Trophoblast cell (in vitro differentiated cells and primary cell): ENCODE measurements around the gene PDE4C.
A peak's percentile ranks its signal among the peaks of the same experiment; 100 is the strongest.

ENCODE experiments used
- DNase-seq, 2 donors: peaks; one replicate each; pipeline ENCODE4 v3.0.0-alpha.2; 2016
- H2AFZ ChIP-seq: 2 replicates; pipeline ENCODE4 v1.6.1; 2013; ENCODE audit warnings: low read length, moderate library complexity, mild to moderate bottlenecking; ENCODE audit not compliant: insufficient read depth, poor library complexity
- H2AK5ac ChIP-seq: 2 replicates; pipeline ENCODE4 v1.6.1; 2013; ENCODE audit warnings: mild to moderate bottlenecking, low read length
- H2BK120ac ChIP-seq: 2 replicates; pipeline ENCODE4 v1.6.1; 2013; ENCODE audit warnings: low read length, mild to moderate bottlenecking, moderate library complexity; ENCODE audit not compliant: insufficient read depth, poor library complexity
- H2BK12ac ChIP-seq: 2 replicates; pipeline ENCODE4 v1.6.1; 2013; ENCODE audit warnings: mild to moderate bottlenecking, low read length, moderate library complexity
- H2BK5ac ChIP-seq: 2 replicates; pipeline ENCODE4 v1.6.1; 2013; ENCODE audit warnings: low read length, low read depth, moderate library complexity, mild to moderate bottlenecking; ENCODE audit not compliant: poor library complexity
- H3K14ac ChIP-seq: 2 replicates; pipeline ENCODE4 v1.6.1; 2013; ENCODE audit warnings: mild to moderate bottlenecking, low read length
- H3K18ac ChIP-seq: 2 replicates; pipeline ENCODE4 v1.6.1; 2013; ENCODE audit warnings: mild to moderate bottlenecking, low read length
- H3K23ac ChIP-seq: 2 replicates; pipeline ENCODE4 v1.6.1; 2013; ENCODE audit warnings: low read length
- H3K27ac ChIP-seq: 2 replicates; pipeline ENCODE4 v1.5.1; 2013; ENCODE audit warnings: low read depth, mild to moderate bottlenecking, inconsistent platforms, low read length, moderate library complexity
- H3K27me3 ChIP-seq: 2 replicates; pipeline ENCODE4 v1.6.1; 2013; ENCODE audit warnings: inconsistent platforms, mild to moderate bottlenecking, low read length, moderate library complexity; ENCODE audit not compliant: insufficient read depth
- H3K36me3 ChIP-seq, 2 experiments: 1 replicate in 1 of 2; 2 replicates in 1 of 2; pipeline ENCODE4 v1.6.1; 2013; ENCODE audit warnings: low read length in 2 of 2, mild to moderate bottlenecking in 2 of 2, moderate library complexity in 1 of 2; ENCODE audit not compliant: insufficient read depth in 2 of 2, control insufficient read depth in 1 of 2
- H3K4ac ChIP-seq: 2 replicates; pipeline ENCODE4 v1.6.1; 2013; ENCODE audit warnings: low read depth, mild to moderate bottlenecking, low read length, moderate library complexity
- H3K4me1 ChIP-seq, 2 experiments: 1 replicate in 1 of 2; 2 replicates in 1 of 2; pipeline ENCODE4 v1.6.1; 2013; ENCODE audit warnings: low read length in 2 of 2, mild to moderate bottlenecking in 2 of 2, moderate library complexity in 1 of 2; ENCODE audit not compliant: insufficient read depth in 2 of 2, control insufficient read depth in 1 of 2
- H3K4me2 ChIP-seq: 2 replicates; pipeline ENCODE4 v1.6.1; 2013; ENCODE audit warnings: inconsistent platforms, mild to moderate bottlenecking, low read length, moderate library complexity
- H3K4me3 ChIP-seq: 2 replicates; pipeline ENCODE4 v1.5.1; 2013; ENCODE audit warnings: mild to moderate bottlenecking, low read depth, low read length, inconsistent platforms
- H3K79me1 ChIP-seq: one replicate; pipeline ENCODE4 v1.6.1; 2013; ENCODE audit warnings: low read length
- H3K79me2 ChIP-seq: 2 replicates; pipeline ENCODE4 v1.6.1; 2013; ENCODE audit warnings: low read length, mild to moderate bottlenecking; ENCODE audit not compliant: control insufficient read depth, insufficient read depth, poor library complexity
- H3K9ac ChIP-seq: 2 replicates; pipeline ENCODE4 v1.6.1; 2013; ENCODE audit warnings: mild to moderate bottlenecking, low read length
- H3K9me3 ChIP-seq: 2 replicates; pipeline ENCODE4 v1.6.1; 2013; ENCODE audit warnings: low read depth, mild to moderate bottlenecking, control low read depth, inconsistent platforms, low read length; ENCODE audit not compliant: insufficient read depth
- H4K12ac ChIP-seq: 2 replicates; pipeline ENCODE4 v1.6.1; 2013; ENCODE audit warnings: low read depth, mild to moderate bottlenecking, low read length, moderate library complexity
- H4K8ac ChIP-seq: 2 replicates; pipeline ENCODE4 v1.6.1; 2013; ENCODE audit warnings: low read depth, mild to moderate bottlenecking, low read length, moderate library complexity
- H4K91ac ChIP-seq: one replicate; pipeline ENCODE4 v1.6.1; 2013; ENCODE audit warnings: low read depth, mild to moderate bottlenecking, low read length, moderate library complexity
- WGBS: extraction: QIAGEN DNeasy Blood & Tissue Kit; methylation state at CpG from one replicate; pipeline ENCODE4 v1.1.7; 2013; ENCODE audit warnings: missing lambda C conversion rate; ENCODE audit not compliant: insufficient read length, insufficient coverage; ENCODE audit errors: extremely low coverage; 5-methylcytosine and 5-hydroxymethylcytosine counted together

The PDE4C gene

GRCh38 chr19:18257503-18258470, 31.5 kb upstream of the PDE4C start:
- H3K4me1 ChIP-seq, result peaks cover 0 to 1% of the 10 kb centered on the region in 2 experiments
- no peaks in the 10 kb centered on the region for H3K27me3 ChIP-seq
- H3K36me3 ChIP-seq, result no peaks in the 10 kb centered on the region
- H3K9ac ChIP-seq, result no peak overlapping the region
- H3K4ac ChIP-seq, result no peak overlapping the region
- peak in 1 of 2 donors; percentile 5 for DNase-seq
- no peaks in the 10 kb centered on the region for H3K79me1 ChIP-seq
- no peak overlapping the region for H3K4me2 ChIP-seq
- H3K79me2 ChIP-seq, result no peaks in the 10 kb centered on the region
- no peak overlapping the region for H2AK5ac ChIP-seq
- H2AFZ ChIP-seq, result no peak overlapping the region
- H3K23ac ChIP-seq, result no peak overlapping the region
- no peak overlapping the region for H4K91ac ChIP-seq
- H2BK5ac ChIP-seq, result no peak overlapping the region
- H3K18ac ChIP-seq, result no peak overlapping the region
- H2BK120ac ChIP-seq, result no peak overlapping the region
- no peak overlapping the region for H2BK12ac ChIP-seq
- H3K27ac ChIP-seq, result no peak overlapping the region
- no CpG with 5 or more reads among the region's 55 CpGs for WGBS
- H3K4me3 ChIP-seq, result no peak overlapping the region
- no peak overlapping the region for H4K8ac ChIP-seq
- H4K12ac ChIP-seq, result no peak overlapping the region
- H3K14ac ChIP-seq, result no peak overlapping the region
- H3K9me3 ChIP-seq, result peaks cover 5% of the 10 kb centered on the region

- no peaks in the 10 kb centered on the region for H3K79me2 ChIP-seq
- no peak overlapping the region for H3K14ac ChIP-seq
- no peaks in the 10 kb centered on the region for H3K79me1 ChIP-seq
- no peak overlapping the region for H3K4me2 ChIP-seq
- H3K4me1 ChIP-seq, result peaks cover 0 to 1% of the 10 kb centered on the region in 2 experiments
- H2BK12ac ChIP-seq, result no peak overlapping the region
- H3K18ac ChIP-seq, result no peak overlapping the region
- no peak overlapping the region for H2BK120ac ChIP-seq
- H2AFZ ChIP-seq, result no peak overlapping the region
- no peaks in the 10 kb centered on the region for H3K36me3 ChIP-seq
- no peak overlapping the region for H2BK5ac ChIP-seq
- no peak overlapping the region for H2AK5ac ChIP-seq
- H3K27me3 ChIP-seq, result no peaks in the 10 kb centered on the region
- H4K12ac ChIP-seq, result no peak overlapping the region
- no peak overlapping the region for H3K23ac ChIP-seq
- no CpG with 5 or more reads among the region's 24 CpGs for WGBS
- DNase-seq, result peak; percentile 96 to 98
- H3K27ac ChIP-seq, result no peak overlapping the region
- no peak overlapping the region for H4K8ac ChIP-seq
- no peak overlapping the region for H3K4me3 ChIP-seq
- no peak overlapping the region for H4K91ac ChIP-seq
- no peak overlapping the region for H3K9ac ChIP-seq
- H3K9me3 ChIP-seq, result no peaks in the 10 kb centered on the region
- no peak overlapping the region for H3K4ac ChIP-seq
Observed at GRCh38 chr19:18254546-18255503, 28.6 kb upstream of the PDE4C start.

- H2BK12ac ChIP-seq, result no peak overlapping the region
- H3K79me2 ChIP-seq, result no peaks in the 10 kb centered on the region
- no peak overlapping the region for H3K4me3 ChIP-seq
- peak; percentile 89 to 92 for DNase-seq
- no peak overlapping the region for H4K8ac ChIP-seq
- peaks cover 0 to 1% of the 10 kb centered on the region in 2 experiments for H3K4me1 ChIP-seq
- H2BK120ac ChIP-seq, result no peak overlapping the region
- H3K4ac ChIP-seq, result no peak overlapping the region
- H3K36me3 ChIP-seq, result no peaks in the 10 kb centered on the region
- H3K27ac ChIP-seq, result no peak overlapping the region
- no peak overlapping the region for H3K4me2 ChIP-seq
- no peak overlapping the region for H2BK5ac ChIP-seq
- no peaks in the 10 kb centered on the region for H3K79me1 ChIP-seq
- no peak overlapping the region for H4K12ac ChIP-seq
- no peak overlapping the region for H3K9ac ChIP-seq
- H3K23ac ChIP-seq, result no peak overlapping the region
- no CpG with 5 or more reads among the region's 5 CpGs for WGBS
- no peak overlapping the region for H3K18ac ChIP-seq
- H3K9me3 ChIP-seq, result no peaks in the 10 kb centered on the region
- no peak overlapping the region for H3K14ac ChIP-seq
- H4K91ac ChIP-seq, result no peak overlapping the region
- H3K27me3 ChIP-seq, result no peaks in the 10 kb centered on the region
- no peak overlapping the region for H2AFZ ChIP-seq
- H2AK5ac ChIP-seq, result no peak overlapping the region
Observed at GRCh38 chr19:18253716-18254115, 27.5 kb upstream of the PDE4C start.

GRCh38 chr19:18253130-18253529, 26.9 kb upstream of the PDE4C start:
- no peaks in the 10 kb centered on the region for H3K9me3 ChIP-seq
- WGBS, result no CpG with 5 or more reads among the region's 4 CpGs

More at GRCh38 chr19:18253130-18253529, 26.9 kb upstream of the PDE4C start:
- H3K27me3 ChIP-seq, result no peaks in the 10 kb centered on the region
- H2AK5ac ChIP-seq, result no peak overlapping the region
- H3K79me1 ChIP-seq, result no peaks in the 10 kb centered on the region
- H3K23ac ChIP-seq, result no peak overlapping the region
- peak overlapping the region; percentile 51 for H3K9ac ChIP-seq
- no peak overlapping the region for H2BK120ac ChIP-seq
- H3K4me3 ChIP-seq, result no peak overlapping the region
- H2BK5ac ChIP-seq, result no peak overlapping the region
- no peak overlapping the region for H4K12ac ChIP-seq
- no peak for DNase-seq
- H2AFZ ChIP-seq, result no peak overlapping the region
- H3K79me2 ChIP-seq, result no peaks in the 10 kb centered on the region
- H3K14ac ChIP-seq, result no peak overlapping the region
- no peak overlapping the region for H4K8ac ChIP-seq
- H3K4ac ChIP-seq, result no peak overlapping the region
- H3K18ac ChIP-seq, result no peak overlapping the region
- no peak overlapping the region for H3K27ac ChIP-seq
- peaks cover 0 to 1% of the 10 kb centered on the region in 2 experiments for H3K4me1 ChIP-seq
- no peak overlapping the region for H4K91ac ChIP-seq
- no peaks in the 10 kb centered on the region for H3K36me3 ChIP-seq
- no peak overlapping the region for H3K4me2 ChIP-seq
- H2BK12ac ChIP-seq, result no peak overlapping the region
